CD4-positive, alpha-beta T cell treated with Interleukin-17A for 4 hours (primary cell): Measurements from ENCODE around the gene SUFU.

Experiments
- DNase-seq: peaks from one replicate; pipeline ENCODE4 v3.0.0-alpha.2; 2020; ENCODE audit warnings: mixed read lengths

SUFU gene

DNA sequence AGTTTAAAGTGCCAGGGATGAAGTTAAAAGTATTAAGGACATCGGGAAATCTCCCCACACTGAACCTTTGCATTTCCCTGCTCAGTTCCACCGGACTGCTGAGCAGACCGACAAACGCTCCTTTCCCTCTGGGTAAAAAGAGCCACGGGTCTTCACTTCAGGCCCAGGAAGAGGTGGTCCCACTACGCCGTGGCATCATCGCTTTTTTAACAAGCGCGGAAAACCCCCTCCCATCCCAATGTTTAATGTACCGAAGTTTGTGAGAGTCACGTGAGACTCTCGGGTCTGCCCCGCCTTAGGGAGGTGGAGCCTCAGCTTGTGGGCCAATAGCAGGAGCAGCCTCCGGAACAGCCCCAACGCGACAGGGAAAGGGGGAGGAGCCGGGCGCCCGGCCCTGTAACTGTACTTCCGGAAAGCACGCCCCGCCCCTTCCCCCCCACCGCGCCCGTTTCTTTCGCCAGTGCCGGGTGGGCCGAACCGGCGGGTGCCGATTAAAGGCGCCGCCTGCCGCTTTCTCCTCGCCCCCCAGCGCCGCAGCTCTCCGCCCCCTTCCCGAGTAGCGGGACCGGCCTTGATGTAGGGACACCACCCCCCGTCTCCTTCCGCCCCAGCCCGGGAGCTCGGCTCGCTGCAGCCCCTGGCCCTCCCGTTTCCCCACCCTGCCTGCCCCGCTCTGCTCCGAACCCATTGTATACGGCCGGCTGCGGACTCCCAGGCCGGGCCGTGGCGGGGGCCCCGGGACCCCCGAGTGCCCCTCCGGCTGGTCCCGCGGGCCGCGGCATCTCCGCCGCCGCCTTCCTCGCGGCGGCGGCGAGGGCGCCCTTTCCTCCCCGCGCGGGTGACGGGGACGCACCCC, 138.3 kb downstream of the SUFU start:
- peak; percentile 100 for DNase-seq

DNA sequence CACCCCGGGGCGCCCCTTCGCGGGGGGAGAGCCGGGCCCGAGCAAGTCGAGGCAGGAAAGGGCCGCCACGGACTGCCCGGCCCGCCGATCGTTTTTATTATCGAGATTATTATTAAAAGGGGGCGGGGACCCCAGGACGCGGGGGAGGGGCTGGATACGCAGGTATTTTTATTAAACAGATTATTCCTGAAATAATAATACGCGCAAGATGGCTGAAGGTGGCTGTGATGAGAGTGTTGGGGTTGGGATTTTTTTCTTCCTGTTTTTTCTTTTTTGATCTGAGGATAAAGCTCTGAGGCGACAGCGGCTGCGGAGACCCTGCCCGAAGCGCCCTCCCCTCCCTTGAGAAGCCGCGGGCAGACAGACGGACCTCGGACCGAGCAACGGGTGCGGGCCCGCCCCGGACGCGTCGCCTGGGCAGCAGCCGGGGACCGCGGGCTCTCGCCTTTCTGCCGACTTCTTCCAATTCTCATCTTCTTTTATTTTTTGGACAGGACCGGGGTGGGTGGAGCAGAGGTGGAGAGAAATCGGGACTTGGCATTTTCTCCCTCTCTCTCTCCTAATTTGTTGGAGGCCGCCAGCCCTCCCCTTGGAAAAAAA, 139.1 kb downstream of the SUFU start:
- DNase-seq = peak; percentile 67

DNA sequence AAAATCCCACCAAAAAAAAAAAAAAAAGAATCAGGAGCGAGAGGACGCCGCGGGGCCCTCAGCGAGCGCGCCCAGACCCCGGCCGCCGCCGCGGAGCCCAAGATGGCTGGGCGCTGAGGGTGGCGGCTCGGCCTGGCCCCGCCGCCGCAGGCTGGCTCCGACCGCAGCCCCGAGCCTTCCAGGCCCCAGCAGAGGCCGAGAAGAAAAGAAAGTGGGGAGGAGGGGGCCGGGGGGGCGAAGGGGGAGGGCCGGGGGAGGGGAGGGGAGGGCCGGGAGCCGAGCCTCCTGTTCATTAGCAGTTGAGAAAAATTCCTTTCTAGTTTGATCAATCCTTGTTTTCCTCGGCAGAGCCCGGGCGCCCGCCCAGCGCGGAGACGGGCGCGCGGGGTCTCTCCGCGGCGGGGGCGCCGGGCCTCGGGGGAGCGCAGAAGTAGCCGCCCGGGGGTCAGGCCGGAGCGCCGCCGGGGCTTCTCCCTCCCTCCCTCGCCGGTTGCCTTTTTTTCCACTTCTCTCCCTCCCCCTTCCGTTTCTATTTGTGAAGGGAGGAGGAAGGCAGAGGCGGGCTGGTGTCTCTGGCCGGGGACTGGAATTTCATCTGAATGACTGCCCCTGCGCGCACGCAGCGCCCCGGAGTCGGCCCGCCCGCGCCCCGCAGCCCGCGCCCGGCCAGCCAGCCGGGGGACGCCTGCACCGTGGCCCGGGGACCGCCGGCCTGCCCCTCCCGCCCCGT, 139.7 kb downstream of the SUFU start:
- DNase-seq = peak; percentile 61

DNA sequence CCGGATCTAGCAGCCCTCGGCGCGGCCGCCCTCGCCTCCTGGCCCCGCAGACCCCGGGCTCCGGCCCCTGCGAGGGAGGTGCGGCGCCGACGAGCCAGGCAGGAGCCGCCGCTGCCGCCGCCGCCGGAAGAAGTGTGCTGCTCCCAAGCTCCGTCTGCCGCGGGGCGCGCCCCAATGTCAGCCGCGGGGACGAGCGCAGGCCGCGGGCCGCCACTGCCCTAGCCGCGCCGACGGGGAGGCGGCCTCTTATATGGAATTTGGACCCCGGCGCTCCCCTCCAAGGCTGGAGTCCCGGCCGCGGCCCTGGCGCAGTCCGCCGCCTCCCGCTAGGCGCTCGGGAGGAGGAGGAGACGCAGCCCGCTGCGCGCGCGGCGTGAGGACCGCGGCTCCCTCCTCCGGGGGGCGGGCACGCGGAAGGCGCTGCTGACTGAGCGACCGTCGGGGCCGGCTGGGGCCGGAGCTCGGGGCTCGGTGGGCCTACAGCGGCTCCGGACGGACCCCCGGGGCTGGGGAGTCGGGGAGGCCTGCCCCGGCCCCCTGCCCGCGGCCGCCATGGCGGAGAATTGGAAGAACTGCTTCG, 140.4 kb downstream of the SUFU start, which contains the start of gene TRIM8:
Gene TRIM8, plus strand, starts transcription at position 414 of the 580 bp plus-strand sequence. Its CDS starts 139 bp downstream, at position 553.
- peak; percentile 70 for DNase-seq

DNA sequence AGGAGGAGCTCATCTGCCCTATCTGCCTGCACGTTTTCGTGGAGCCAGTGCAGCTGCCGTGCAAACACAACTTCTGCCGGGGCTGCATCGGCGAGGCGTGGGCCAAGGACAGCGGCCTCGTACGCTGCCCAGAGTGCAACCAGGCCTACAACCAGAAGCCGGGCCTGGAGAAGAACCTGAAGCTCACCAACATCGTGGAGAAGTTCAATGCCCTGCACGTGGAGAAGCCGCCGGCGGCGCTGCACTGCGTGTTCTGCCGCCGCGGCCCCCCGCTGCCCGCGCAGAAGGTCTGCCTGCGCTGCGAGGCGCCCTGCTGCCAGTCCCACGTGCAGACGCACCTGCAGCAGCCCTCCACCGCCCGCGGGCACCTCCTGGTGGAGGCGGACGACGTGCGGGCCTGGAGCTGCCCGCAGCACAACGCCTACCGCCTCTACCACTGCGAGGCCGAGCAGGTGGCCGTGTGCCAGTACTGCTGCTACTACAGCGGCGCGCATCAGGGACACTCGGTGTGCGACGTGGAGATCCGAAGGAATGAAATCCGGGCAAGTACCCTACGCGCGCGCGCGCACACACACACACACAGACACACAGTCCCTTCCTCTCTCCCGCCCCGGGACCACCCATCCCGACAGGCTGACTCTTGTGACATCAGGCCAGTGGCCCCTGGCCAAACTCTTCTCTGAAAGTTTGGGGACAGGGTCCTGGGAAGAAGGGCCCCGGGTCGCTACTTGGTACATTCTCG, 141.0 kb downstream of the SUFU start:
- DNase-seq = peak; percentile 84

DNA sequence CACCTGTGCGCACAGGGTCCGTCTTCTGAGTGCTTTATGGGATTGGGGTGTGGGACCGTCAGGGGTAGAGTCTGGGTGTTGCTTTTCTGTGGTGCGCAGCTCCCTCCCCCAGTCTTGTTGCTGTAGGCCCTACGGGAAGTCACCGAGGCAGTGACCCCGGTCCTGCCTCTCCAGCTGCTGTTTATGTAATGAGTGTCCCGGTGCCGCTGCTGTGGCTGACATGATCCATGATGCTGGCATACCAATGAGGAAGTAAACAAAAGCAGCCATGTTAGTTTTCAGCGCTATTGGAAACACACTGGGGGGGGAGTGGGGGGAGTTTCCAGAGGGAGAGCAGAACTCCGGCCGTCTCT, 141.6 kb downstream of the SUFU start:
- DNase-seq = peak; percentile 63

DNA sequence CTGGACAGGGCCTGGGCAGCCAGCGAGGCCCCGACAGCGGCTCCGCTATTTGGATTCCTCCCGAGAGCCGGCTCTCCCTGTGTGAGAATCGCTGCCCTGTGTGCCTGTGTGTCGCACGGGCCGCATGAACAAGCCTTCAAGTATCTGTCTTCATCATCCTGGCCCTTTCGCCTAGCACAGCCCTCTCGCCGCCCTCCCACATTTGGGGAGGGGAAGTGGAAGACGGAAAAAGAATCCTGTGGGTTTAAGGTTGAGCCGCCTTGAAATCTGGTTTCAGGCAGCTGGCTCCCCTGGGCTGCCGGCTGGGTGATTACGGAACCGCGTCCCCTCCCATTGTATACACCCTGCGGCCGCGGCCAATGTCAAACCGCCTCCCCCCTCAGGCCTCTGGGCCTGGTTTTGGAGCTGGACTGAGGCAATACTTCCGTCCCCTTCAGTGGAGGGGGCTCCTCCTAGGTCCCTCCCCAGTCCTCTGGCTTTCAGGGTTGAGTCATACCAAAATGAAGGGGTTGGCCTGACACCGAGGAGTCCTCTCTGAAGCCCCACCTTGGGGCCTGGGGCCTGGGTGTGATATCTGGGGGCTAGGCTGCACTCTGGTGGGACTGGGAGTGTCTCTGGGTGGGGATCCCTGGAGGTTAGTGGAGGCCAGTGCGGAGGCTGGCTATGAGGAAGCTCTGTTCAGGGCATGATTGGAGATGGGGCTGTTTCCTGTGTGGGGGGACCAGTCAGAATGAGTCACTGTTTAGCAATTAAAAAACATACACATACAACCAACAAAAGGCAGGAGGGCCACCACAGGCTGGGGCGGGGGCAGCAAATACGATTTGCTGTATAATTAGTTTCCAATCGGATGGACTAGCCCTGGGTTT, 142.2 kb downstream of the SUFU start:
- peak; percentile 81 for DNase-seq

DNA sequence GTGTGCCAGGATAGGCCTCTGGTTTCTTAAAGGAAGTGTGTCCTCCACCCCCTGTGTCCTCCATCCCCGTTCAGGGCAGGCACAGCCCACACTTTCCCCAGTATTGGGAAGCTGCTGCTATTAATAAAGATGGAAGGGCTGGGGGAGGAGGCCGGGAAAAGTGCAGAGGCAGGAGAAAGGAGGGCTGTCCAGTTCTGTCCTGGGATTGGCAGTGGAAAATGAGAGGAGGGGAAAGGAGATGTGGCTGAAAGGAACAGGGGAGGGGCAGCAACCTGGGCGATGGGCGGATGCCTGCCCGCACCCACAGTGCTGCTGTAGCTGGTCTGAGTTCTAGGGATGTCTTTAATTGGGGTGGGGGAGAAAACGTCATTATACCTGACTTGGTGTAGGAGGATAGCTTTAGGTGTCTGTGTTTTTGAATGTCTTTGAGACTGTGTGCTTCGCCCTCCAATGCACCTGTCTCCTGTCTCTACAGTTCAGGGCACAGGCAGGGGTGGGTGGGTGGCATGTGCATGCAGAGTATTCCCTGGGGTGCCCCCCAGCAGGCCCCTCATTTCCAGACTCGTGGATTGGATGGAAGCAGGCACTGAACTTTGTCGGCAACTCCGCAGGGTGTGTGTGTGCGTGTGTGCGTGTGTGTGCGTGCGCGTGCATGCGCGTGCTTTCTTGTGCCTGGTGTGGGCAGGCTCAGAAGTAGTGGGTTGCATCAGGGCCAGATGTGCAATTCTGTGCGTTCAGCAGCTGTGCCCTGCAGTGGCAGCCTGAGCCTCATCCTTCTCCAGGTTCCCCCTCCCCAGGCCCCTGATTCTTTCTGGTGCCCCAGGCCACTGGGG, 143.1 kb downstream of the SUFU start:
- DNase-seq = peak; percentile 74

DNA sequence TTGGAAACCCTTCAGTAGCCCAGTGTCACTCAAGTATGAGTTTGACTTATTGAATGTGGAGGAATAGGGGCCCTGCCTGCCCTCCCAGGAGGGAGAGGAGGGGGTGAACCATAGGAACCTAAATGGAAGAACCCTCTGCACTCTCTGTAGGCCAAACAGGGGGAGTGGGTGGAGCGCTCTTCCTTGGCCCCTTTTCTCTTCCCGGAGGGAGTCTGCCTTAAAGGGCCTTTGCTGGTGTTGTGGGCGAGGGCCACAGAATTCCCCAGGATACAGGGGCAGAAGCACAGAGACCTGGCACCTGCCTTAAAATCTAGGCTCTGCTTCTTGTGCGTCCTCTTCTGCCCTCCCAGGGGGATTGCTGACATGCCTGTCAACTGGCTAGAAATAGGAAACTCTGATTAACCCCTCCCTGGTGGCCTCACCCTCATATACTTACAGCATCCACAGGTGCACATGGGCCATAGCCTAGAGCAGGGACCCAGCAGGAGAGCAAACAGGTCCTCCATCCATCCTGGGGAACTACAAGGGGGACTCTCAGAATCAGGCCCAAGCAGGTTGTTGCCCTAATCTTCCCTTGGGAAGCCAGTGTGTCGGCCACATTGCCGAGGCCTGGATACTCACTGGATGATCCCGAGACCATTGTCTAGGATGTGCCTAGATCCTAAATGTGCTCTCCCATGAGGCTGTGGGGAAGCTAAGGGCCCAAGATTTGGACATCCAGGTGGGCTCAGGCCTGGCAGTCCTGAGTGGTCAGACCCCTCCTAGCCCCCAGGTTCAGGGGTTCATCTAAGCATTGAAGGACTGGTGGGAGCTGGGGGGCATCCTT, 143.9 kb downstream of the SUFU start:
- DNase-seq = no peak

DNA sequence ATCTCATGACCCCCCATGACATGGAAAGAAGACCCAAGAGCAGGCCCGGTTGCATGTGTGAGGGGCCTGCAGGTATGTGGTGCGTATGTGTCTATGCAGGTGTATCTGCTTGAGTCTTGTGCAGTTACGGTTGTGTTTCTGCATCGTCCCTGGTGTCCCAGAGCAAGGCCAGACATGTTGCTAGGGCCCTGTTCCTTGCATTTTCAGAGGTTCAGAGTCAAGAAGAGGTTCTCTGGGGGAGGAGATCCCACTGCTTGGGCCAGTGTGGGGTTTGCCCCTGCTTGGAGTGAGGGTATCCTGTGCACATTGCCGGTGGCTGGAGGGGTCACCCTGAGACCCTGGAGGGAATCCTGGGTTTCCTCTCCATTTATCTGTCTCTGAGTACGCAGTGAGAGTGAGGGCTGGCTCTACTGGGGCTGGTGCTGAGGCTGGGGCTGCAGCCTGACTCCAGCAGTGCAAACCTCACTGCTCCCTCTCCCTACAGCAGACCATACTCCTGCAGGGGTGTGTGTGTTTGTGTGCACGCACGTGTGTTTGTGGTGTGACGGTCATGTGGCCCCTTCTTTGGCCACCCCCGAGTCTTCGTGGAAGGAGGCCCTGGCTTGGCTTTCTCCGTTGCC, 144.6 kb downstream of the SUFU start:
- DNase-seq = no peak

DNA sequence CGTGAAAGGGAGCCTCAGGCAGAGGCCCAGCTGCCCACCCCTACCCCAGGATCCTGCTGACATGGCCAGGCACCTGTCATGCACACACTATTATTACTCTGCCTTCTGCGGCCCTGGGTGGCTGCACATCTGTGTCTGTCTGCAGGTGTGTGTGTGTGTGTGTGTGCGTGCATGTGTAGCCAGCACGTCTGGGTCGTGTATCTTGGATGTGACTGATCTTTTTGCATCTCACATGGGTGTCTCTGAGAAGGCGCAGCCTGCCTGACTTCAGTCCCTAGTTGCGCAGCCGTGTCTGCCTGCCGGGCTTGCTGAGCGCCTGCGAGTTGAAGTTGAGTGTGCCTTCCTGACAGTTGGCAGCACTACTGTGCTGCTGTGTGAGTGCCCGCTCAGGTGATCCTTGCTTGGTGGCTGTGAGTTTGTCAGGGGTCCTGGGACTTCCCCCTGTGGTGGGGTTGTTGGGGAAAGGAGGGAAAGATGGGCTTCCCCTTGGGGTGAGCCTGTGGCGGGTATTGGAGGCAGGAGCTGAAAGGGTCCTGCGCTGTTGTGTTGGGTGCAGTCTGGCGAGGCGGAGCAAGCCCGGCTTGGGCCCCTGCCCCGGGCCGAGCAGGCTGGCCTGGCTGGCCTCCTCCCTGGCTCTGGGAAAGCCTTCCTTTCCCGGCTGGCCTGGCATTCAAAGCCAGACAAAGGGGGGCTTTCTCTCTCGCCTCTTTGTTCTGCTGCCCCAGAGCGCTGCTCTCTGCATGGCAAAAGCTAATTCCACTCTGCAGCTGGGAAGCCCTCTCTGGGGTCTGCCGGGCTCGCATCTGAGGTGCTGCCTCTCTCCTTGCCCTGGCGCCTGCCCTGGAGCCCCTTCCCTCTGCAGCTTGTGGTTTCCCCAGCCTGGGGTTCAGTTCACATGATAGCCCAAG, 145.4 kb downstream of the SUFU start:
- DNase-seq = peak; percentile 67

DNA sequence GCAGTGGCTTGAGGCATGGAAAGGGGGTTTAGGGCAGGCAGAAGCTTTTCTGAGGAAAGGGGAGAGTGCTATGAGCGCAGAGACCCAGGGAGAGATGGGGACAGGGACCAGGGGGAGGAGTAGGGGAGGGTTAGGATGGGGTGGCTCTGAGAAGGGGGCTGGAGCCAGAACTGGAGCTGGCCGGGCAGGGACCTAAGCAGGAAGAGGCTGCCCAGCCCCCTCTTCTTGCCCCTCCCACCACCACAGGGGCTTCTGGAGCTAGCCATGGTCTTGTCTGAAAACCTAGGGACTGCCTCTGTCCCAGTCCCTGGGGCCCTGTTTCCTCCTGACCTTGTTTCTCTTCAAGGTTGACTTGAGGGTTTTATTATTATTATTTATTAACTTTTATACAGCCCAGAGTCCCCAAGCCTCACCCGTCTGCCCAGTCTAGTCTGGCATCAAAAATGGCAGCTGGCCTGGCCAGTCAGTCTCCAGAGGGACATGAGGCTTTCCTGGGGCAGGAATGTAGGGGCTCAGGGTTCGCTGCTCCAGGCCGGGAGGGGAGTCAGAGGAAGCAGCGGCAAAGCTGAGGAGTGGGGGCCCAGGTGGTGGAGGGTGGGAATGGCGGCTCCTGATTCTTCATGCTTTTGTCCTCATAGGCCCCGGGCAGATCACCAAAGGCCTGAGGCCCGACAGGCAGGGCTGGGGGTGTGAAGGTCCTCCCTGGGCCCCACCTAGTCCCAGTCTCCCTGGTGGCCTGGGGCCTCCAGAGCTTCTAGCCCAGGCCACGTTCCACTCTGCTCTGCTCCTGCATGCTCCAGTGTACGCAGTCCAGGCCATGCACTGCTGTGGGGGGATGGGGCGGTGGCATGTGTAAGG, 146.3 kb downstream of the SUFU start:
- no peak for DNase-seq

DNA sequence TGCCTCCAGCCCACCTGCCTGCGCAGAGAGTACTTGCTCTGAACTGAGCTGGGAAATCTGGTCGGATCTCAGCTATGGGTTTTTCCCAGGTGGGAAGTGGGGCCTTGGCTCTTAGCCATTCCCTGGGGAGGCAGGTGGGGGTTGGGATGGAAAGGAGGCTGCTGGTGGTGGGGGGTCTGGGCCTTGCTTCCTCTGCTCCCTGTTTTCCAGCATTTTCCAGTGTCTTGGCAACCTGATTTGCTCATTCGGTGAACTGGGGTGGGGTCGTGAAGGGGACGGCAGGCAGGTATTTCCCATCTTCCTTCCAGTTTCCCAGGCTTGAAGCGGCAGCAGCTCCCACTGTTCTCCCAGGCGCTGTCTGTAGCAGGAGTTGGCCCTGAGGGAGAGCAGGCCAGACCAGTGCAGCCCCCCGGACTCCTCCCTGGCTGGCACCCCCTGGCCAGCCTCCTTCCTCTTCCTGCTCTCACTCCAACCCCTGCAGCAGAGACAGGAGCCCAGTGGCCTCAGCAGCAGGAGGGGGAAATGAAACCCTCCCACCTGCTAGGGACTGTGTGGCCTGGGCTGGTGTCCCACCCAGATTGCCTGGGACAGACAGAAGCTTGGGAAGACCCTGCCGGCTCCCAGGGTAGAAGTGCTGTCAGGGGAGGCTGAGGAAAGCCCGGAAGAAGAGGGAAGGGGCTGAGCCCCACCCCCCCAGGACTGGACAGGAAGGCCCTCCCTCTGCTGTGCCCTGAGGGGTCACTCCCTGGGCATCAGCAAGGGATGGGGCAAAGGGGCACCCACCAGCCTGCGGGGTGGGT, 147.1 kb downstream of the SUFU start:
- DNase-seq = no peak

DNA sequence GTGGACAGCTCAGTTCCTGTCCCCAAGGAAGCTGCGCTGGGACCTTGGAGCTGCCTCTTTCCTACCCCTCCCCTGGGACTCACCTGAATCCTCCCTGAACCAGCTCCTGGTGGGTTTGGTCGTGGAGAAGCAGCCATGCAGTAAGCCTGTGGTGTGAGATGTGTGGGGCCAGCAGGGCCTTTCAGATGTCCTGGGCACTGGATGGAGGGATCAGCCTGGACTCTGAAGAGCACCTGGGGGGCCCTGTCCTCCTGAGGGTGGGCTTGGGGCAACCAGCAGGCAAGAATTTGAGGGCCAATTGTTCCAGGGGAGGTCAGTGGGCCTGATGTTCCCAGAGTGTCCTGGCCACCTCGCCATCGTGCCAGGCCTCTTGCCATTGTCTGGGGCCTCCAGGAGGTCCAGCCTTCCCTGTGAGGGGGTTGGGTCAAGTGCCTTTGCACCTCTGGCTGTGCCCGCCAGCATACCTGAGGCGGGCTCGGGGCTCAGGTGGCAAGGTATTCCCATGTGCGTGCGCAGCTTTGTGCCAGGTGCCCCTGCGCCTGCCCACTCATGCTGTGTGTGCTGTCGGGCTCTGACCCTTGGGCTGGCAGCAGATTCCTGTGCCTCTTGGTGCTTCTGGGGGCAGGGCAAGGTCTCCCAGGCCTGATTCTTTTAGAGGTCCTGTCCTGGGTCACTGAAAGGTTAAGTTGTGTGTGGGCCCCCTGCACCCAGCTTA, 147.8 kb downstream of the SUFU start:
- DNase-seq = no peak

DNA sequence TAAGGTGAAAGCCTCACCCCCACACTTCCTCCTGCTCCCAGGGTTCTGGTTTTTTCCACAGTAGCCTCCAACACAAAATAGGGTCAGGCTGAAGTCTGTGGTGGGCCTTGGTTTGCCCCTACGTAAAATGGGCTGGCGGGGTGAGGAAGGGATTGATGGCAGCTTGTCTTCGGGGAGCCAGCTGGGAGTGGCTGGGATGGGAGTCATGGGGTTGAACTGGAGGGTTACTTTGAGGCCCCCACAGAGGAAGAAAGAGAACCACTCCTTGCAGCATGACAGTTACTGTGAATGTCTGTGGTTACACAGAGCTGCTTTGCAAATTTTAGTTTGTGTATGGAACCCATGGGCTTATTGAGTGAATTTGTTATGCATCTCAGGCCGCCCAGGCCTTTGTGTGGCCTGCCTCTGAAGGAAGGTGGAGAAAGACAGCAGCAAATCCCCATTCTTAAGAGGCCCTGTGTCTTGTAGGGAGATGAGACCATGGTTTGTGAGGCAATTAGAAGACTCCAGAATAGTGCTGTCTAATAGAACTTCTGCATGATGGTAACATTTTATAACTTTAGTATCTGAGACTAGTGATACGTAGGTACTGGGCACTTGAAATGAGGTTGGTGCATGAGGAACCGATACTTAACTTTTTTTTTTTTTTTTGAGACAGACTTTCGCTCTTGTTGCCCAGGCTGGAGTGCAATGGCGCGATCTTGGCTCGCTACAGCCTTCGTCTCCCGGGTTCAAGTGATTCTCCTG, 148.6 kb downstream of the SUFU start:
- DNase-seq = no peak
